ENCODE results near the gene FCN2. TPM values are rescaled to one million over a fixed set of nuclear protein-coding genes. Genes with fewer than 3 reads are reported as not detected.

FCN2 gene
- polyA plus RNA-seq, 1 of the 3 experiments (the other 2 are of a cell fraction), result not detected

DNA sequence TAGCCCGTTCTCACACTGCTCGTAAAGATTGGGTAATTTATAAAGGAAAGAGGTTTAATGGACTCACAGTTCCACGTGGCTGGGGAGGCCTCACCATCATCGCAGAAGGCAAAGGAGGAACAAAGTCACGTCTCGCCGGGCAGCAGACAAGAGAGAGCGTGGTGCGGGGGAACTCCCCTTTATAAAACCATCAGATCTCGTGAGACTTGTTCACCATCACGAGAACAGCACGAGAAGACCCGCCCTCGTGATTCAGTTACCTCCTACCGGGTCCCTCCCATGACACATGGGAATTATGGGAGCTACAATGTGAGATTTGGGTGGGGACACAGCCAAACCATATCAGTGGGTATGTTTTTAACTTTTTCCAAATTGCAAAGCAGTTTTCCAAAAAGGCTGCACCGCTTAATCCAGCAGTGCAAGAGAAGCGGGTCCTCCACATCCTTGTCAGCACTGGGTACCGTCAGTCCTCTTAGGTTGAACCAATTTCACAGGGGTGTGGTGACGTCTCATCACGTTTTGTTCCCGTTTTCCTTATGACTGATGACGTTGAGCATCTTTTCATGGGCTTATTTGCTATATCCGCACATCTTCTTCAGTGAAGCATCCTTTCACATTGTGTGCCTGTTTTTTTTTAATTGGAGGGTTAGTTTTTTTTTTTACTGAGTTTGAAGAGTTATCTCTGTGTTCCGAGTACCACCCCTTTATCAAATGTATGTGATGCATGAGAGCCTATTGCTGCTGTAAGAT lies 8.0 kb upstream of the FCN2 start:
- no peak overlapping the region for H3K9ac ChIP-seq
- H3K4me2 ChIP-seq, result no peak overlapping the region
- CTCF ChIA-PET, result interaction anchor here (1.1 kb wide), 1 partner anchor 10 kb away, joined by 3 read pairs; no protein-coding TSS in a partner anchor
- H3K27ac ChIP-seq (ENCODE audit: low read depth in 2 of 2, low read length in 1 of 2), result no peak overlapping the region
- no peaks in the 10 kb centered on the region for H4K20me1 ChIP-seq (ENCODE audit: insufficient read depth)
- TF ChIP-seq, protein P1, sequence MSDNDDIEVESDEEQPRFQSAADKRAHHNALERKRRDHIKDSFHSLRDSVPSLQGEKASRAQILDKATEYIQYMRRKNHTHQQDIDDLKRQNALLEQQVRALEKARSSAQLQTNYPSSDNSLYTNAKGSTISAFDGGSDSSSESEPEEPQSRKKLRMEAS (IDR thresholded peaks at IDR 0.05; ENCODE audit: low read depth), result no peak
- TF ChIP-seq, protein P2, sequence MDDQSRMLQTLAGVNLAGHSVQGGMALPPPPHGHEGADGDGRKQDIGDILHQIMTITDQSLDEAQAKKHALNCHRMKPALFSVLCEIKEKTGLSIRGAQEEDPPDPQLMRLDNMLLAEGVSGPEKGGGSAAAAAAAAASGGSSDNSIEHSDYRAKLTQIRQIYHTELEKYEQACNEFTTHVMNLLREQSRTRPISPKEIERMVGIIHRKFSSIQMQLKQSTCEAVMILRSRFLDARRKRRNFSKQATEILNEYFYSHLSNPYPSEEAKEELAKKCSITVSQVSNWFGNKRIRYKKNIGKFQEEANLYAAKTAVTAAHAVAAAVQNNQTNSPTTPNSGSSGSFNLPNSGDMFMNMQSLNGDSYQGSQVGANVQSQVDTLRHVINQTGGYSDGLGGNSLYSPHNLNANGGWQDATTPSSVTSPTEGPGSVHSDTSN (IDR thresholded peaks at IDR 0.05), result no peak
- TF ChIP-seq FOXM1 (IDR thresholded peaks at IDR 0.05; ENCODE audit: low read depth), result no peak
- no peak for TF ChIP-seq RCOR1 (IDR thresholded peaks at IDR 0.05; ENCODE audit: low read length)
- TF ChIP-seq, protein P3, sequence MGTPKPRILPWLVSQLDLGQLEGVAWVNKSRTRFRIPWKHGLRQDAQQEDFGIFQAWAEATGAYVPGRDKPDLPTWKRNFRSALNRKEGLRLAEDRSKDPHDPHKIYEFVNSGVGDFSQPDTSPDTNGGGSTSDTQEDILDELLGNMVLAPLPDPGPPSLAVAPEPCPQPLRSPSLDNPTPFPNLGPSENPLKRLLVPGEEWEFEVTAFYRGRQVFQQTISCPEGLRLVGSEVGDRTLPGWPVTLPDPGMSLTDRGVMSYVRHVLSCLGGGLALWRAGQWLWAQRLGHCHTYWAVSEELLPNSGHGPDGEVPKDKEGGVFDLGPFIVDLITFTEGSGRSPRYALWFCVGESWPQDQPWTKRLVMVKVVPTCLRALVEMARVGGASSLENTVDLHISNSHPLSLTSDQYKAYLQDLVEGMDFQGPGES (IDR thresholded peaks at IDR 0.05; ENCODE audit: low read depth, low read length), result no peak
- TF ChIP-seq EZH2phosphoT487 (IDR thresholded peaks at IDR 0.05; ENCODE audit: borderline replicate concordance, low read depth), result no peak
- no peak for TF ChIP-seq FOSL2 (IDR thresholded peaks at IDR 0.05; ENCODE audit: borderline replicate concordance, low read depth)
- no peak for TF ChIP-seq GATA2 (CRISPR knock-in tag; IDR thresholded peaks at IDR 0.05)
- TF ChIP-seq, protein P4, sequence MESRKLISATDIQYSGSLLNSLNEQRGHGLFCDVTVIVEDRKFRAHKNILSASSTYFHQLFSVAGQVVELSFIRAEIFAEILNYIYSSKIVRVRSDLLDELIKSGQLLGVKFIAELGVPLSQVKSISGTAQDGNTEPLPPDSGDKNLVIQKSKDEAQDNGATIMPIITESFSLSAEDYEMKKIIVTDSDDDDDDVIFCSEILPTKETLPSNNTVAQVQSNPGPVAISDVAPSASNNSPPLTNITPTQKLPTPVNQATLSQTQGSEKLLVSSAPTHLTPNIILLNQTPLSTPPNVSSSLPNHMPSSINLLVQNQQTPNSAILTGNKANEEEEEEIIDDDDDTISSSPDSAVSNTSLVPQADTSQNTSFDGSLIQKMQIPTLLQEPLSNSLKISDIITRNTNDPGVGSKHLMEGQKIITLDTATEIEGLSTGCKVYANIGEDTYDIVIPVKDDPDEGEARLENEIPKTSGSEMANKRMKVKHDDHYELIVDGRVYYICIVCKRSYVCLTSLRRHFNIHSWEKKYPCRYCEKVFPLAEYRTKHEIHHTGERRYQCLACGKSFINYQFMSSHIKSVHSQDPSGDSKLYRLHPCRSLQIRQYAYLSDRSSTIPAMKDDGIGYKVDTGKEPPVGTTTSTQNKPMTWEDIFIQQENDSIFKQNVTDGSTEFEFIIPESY (IDR thresholded peaks at IDR 0.05; ENCODE audit: borderline replicate concordance, low read depth), result no peak
- no peak for TF ChIP-seq EP300 (IDR thresholded peaks at IDR 0.05; ENCODE audit: borderline replicate concordance in 1 of 2, low read depth in 1 of 2, low read length in 1 of 2)
- no peak for TF ChIP-seq TAF1 (IDR thresholded peaks at IDR 0.05; ENCODE audit: borderline replicate concordance, low read depth, low read length)
- no peak for TF ChIP-seq MXI1 (IDR thresholded peaks at IDR 0.05; ENCODE audit: low read depth, low read length)
- TF ChIP-seq, protein P5, sequence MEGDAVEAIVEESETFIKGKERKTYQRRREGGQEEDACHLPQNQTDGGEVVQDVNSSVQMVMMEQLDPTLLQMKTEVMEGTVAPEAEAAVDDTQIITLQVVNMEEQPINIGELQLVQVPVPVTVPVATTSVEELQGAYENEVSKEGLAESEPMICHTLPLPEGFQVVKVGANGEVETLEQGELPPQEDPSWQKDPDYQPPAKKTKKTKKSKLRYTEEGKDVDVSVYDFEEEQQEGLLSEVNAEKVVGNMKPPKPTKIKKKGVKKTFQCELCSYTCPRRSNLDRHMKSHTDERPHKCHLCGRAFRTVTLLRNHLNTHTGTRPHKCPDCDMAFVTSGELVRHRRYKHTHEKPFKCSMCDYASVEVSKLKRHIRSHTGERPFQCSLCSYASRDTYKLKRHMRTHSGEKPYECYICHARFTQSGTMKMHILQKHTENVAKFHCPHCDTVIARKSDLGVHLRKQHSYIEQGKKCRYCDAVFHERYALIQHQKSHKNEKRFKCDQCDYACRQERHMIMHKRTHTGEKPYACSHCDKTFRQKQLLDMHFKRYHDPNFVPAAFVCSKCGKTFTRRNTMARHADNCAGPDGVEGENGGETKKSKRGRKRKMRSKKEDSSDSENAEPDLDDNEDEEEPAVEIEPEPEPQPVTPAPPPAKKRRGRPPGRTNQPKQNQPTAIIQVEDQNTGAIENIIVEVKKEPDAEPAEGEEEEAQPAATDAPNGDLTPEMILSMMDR (IDR thresholded peaks at IDR 0.05), result no peak
- TF ChIP-seq, protein P6, sequence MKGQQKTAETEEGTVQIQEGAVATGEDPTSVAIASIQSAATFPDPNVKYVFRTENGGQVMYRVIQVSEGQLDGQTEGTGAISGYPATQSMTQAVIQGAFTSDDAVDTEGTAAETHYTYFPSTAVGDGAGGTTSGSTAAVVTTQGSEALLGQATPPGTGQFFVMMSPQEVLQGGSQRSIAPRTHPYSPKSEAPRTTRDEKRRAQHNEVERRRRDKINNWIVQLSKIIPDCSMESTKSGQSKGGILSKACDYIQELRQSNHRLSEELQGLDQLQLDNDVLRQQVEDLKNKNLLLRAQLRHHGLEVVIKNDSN (IDR thresholded peaks at IDR 0.05; ENCODE audit: borderline replicate concordance, low read depth), result no peak
- no peak for TF ChIP-seq NRF1 (IDR thresholded peaks at IDR 0.05; ENCODE audit: low read depth, low read length)
- TF ChIP-seq TEAD4 (IDR thresholded peaks at IDR 0.05; ENCODE audit: borderline replicate concordance, insufficient read depth), result no peak
- TF ChIP-seq RXRA (IDR thresholded peaks at IDR 0.05; ENCODE audit: borderline replicate concordance, low read depth), result no peak
- TF ChIP-seq NFIC (IDR thresholded peaks at IDR 0.05; ENCODE audit: borderline replicate concordance), result no peak
- TF ChIP-seq GABPA (IDR thresholded peaks at IDR 0.05; ENCODE audit: low read depth), result no peak
- WGBS (ENCODE audit: low lambda C conversion rate), result 40% methylated on average over 23 of the region's 24 CpGs
- H3K9me2 ChIP-seq, result no peaks in the 10 kb centered on the region
- H3K9me3 ChIP-seq, result peaks cover 4% of the 10 kb centered on the region; the same call in 1 of the 2 replicates
- H3K4me1 ChIP-seq (ENCODE audit: control insufficient read depth in 1 of 2, insufficient read depth in 2 of 2, low read depth in 1 of 2, low read length in 1 of 2), result no peaks in the 10 kb centered on the region
- H2AFZ ChIP-seq (ENCODE audit: low read depth), result no peak overlapping the region
- DNase-seq, result no peak
- H3K79me2 ChIP-seq (ENCODE audit: insufficient read depth), result no peaks in the 10 kb centered on the region
- H3K27me3 ChIP-seq (ENCODE audit: insufficient read depth), result no peaks in the 10 kb centered on the region
- no peaks in the 10 kb centered on the region for H3K36me3 ChIP-seq (replicated peaks in 1 of 2; ENCODE audit: control insufficient read depth in 1 of 2, insufficient read depth in 2 of 2, low read length in 1 of 2)
- POLR2A ChIA-PET, result no interaction called here
- H3F3A ChIP-seq (replicated peaks; ENCODE audit: insufficient read depth), result no peaks in the 10 kb centered on the region
- H3K4me3 ChIP-seq (ENCODE audit: low read depth in 2 of 2, low read length in 1 of 2), result no peak overlapping the region
